Coronary artery (tissue), 2 donors: ENCODE measurements around the gene MALRD1.

Source experiments
- DNase-seq: peaks from one replicate; pipeline ENCODE4 v3.0.0-alpha.2; 2017; ENCODE audit warnings: low spot score
- H3K27ac ChIP-seq, 2 donors: fragments of 200-600 bp; sonication (generic); one replicate each; pipeline ENCODE4 v1.5.1; 2016 to 2019
- H3K4me3 ChIP-seq: fragments of 200-600 bp; sonication (generic); 2 replicates; pipeline ENCODE4 v1.5.1; 2016; ENCODE audit warnings: mild to moderate bottlenecking, moderate library complexity
- TF ChIP-seq, protein P1 (sequence below): fragments of 200-600 bp; sonication (generic); IDR thresholded peaks from one replicate; pipeline ENCODE4 v1.5.1; 2019; ENCODE audit warnings: antibody characterized with exemption

MALRD1 gene

DNA sequence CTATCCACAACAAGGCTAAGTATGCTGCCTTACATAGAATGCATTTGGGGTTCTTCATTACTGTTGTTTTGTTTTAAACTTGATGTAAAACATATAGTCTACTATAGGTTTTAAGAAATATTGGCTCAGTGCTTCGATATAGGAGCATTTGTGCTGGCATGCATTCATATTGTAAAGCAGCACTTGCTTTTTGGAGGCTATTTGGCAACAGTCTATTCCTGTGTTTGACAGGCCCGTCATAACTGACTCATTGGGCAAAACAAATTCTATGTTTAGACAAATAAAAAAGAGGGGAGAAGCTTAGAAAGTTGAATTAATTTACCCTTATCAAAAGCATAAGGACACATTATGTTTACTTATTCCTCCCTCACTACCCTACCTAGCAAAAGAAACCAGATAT lies 729.2 kb downstream of the MALRD1 start:
- Histone ChIP-seq H3K27ac (no peak overlapping the region), H3K4me3 (no peak overlapping the region)
- no peak for DNase-seq
- TF ChIP-seq, protein P1, sequence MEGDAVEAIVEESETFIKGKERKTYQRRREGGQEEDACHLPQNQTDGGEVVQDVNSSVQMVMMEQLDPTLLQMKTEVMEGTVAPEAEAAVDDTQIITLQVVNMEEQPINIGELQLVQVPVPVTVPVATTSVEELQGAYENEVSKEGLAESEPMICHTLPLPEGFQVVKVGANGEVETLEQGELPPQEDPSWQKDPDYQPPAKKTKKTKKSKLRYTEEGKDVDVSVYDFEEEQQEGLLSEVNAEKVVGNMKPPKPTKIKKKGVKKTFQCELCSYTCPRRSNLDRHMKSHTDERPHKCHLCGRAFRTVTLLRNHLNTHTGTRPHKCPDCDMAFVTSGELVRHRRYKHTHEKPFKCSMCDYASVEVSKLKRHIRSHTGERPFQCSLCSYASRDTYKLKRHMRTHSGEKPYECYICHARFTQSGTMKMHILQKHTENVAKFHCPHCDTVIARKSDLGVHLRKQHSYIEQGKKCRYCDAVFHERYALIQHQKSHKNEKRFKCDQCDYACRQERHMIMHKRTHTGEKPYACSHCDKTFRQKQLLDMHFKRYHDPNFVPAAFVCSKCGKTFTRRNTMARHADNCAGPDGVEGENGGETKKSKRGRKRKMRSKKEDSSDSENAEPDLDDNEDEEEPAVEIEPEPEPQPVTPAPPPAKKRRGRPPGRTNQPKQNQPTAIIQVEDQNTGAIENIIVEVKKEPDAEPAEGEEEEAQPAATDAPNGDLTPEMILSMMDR = no peak

DNA sequence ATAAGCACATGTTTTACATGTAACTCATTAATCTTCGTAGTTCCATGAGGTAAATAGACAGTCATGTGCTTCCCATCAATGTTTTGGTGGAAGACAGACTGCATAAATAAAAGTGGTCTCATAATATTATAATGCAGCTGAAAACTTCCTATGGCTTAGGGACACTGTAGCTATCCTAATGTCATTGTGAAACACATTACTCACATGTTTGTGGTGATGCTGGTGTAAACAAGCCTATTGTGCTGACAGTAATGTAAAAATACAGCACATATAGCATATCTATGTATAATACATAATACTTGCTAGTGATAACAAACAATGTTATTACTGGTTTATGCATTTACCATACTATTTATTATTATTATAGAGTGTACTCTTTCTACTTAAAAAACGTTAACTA lies 730.4 kb downstream of the MALRD1 start:
- TF ChIP-seq, protein P1 = no peak

GRCh38 chr10:19782430-19783089 lies 734.0 kb downstream of the MALRD1 start:
- DNase-seq = no peak
- Histone ChIP-seq H3K4me3 (no peak overlapping the region), H3K27ac (no peak overlapping the region)
- TF ChIP-seq, protein P1 = no peak

More for the DNA sequence above, 730.4 kb downstream of the MALRD1 start:
- H3K27ac ChIP-seq = no peak overlapping the region
- H3K4me3 ChIP-seq = no peak overlapping the region
- DNase-seq = no peak

GRCh38 chr10:19783721-19784120 lies 735.1 kb downstream of the MALRD1 start:
- Histone ChIP-seq H3K4me3 (no peak overlapping the region), H3K27ac (no peak overlapping the region)
- TF ChIP-seq, protein P1 = no peak
- DNase-seq = no peak
